ENCODE measurements around the gene SUDS3.
"Not testable (repeated sequence)": the region's sequence is repeated elsewhere in the genome, so short reads cannot be mapped to it uniquely, and the experiment has no call there.

Gene SUDS3

GRCh38 chr12:118398524-118398923 is 22.2 kb downstream of the SUDS3 start:
- DNase-seq: peak in 3 of 4 experiments; percentile 30 to 47 (median 35)

- DNase-seq: peak; percentile 56 to 81 (median 74)
Observed at GRCh38 chr12:118398940-118399339, 22.6 kb downstream of the SUDS3 start.

- DNase-seq: no peak
Observed at GRCh38 chr12:118402251-118402650, 25.9 kb downstream of the SUDS3 start.

GRCh38 chr12:118404876-118405521 is 28.6 kb downstream of the SUDS3 start:
- peak; percentile 55 to 68 (median 64) for DNase-seq

GRCh38 chr12:118408241-118408640 is 31.9 kb downstream of the SUDS3 start:
- not testable (repeated sequence) for DNase-seq

GRCh38 chr12:118409834-118410233 is 33.5 kb downstream of the SUDS3 start:
- DNase-seq: no peak

- DNase-seq: no peak
Observed at GRCh38 chr12:118417942-118418341, 41.6 kb downstream of the SUDS3 start.

- no peak for DNase-seq
Observed at GRCh38 chr12:118418385-118419057, 42.2 kb downstream of the SUDS3 start.

GRCh38 chr12:118420673-118421072 is 44.3 kb downstream of the SUDS3 start:
- DNase-seq: no peak

- DNase-seq: no peak
Observed at GRCh38 chr12:118424884-118425283, 48.5 kb downstream of the SUDS3 start.

- no peak for DNase-seq
Observed at GRCh38 chr12:118425364-118425763, 49.0 kb downstream of the SUDS3 start.

GRCh38 chr12:118427819-118428218 is 51.5 kb downstream of the SUDS3 start:
- DNase-seq: no peak

GRCh38 chr12:118428643-118429042 is 52.3 kb downstream of the SUDS3 start:
- no peak for DNase-seq

- no peak for DNase-seq
Observed at GRCh38 chr12:118429688-118430383, 53.5 kb downstream of the SUDS3 start.

- no peak for DNase-seq
Observed at GRCh38 chr12:118430516-118430915, 54.2 kb downstream of the SUDS3 start.

- DNase-seq: no peak
Observed at GRCh38 chr12:118432812-118433545, 56.6 kb downstream of the SUDS3 start.

GRCh38 chr12:118436002-118436730 is 59.8 kb downstream of the SUDS3 start:
- DNase-seq: no peak

GRCh38 chr12:118436986-118437385 is 60.6 kb downstream of the SUDS3 start:
- DNase-seq: no peak

GRCh38 chr12:118439068-118439467 is 62.7 kb downstream of the SUDS3 start:
- no peak for DNase-seq

GRCh38 chr12:118446247-118446646 is 69.9 kb downstream of the SUDS3 start:
- DNase-seq: no peak

- no peak for DNase-seq
Observed at GRCh38 chr12:118447181-118447580, 70.8 kb downstream of the SUDS3 start.

- DNase-seq: no peak
Observed at GRCh38 chr12:118448341-118448740, 72.0 kb downstream of the SUDS3 start.
